K562 (cell line): ENCODE results near the gene ZNF593OS. TPM values are rescaled to one million over a fixed set of nuclear protein-coding genes. Genes with fewer than 3 reads are reported as not detected.

ENCODE experiments used
- ATF4 ChIP-seq: fragments of 450-650 bp; formaldehyde crosslinking; IDR thresholded peaks from 2 replicates; pipeline ENCODE4 v1.4.0; 2022; ENCODE audit warnings: mild to moderate bottlenecking, moderate library complexity
- ATF6 ChIP-seq: sonication (generic); formaldehyde crosslinking; IDR thresholded peaks from 2 replicates; pipeline ENCODE4 v1.4.0; 2020; ENCODE audit warnings: mild to moderate bottlenecking, missing genetic modification reagents
- CEBPB ChIP-seq: fragments of 450-650 bp; IDR thresholded peaks from 2 replicates; pipeline ENCODE4 v1.6.1; 2016; ENCODE audit warnings: missing genetic modification characterization, missing compliant biosample characterization
- DLX4 ChIP-seq: fragments of 250-450 bp; sonication (Bioruptor Pico); IDR thresholded peaks from 2 replicates; pipeline ENCODE4 v1.6.1; 2021; ENCODE audit warnings: mild to moderate bottlenecking
- FOXM1 ChIP-seq, 2 experiments: fragments of 450-650 bp in 1 of 2; sonication (generic) in 1 of 2; formaldehyde crosslinking in 1 of 2; IDR thresholded peaks; 2 replicates each; pipeline versions ENCODE4 v1.6.1 to v1.9.0; 2017 to 2022; ENCODE audit warnings: low read depth in 2 of 2, mild to moderate bottlenecking in 2 of 2, missing genetic modification reagents in 1 of 2, moderate library complexity in 1 of 2
- GATA2 ChIP-seq: sonication (generic); formaldehyde crosslinking; IDR thresholded peaks from 2 replicates; pipeline ENCODE4 v1.4.0; 2020; ENCODE audit warnings: mild to moderate bottlenecking, missing genetic modification reagents
- HDGF ChIP-seq: fragments of 450-650 bp; IDR thresholded peaks from 2 replicates; pipeline ENCODE4 v1.6.1; 2016
- MAZ ChIP-seq, 2 experiments: fragments of 450-650 bp in 1 of 2; sonication (generic) in 1 of 2; formaldehyde crosslinking; IDR thresholded peaks in 1 of 2; conservative IDR thresholded peaks in 1 of 2; 2 replicates each; pipeline versions ENCODE4 v1.4.0 to v1.5.0; 2020; ENCODE audit warnings: mild to moderate bottlenecking in 1 of 2, missing genetic modification reagents in 1 of 2
- MED1 ChIP-seq: sonication (generic); formaldehyde crosslinking; IDR thresholded peaks from 2 replicates; pipeline ENCODE4 v1.8.1; 2023; ENCODE audit warnings: missing genetic modification reagents, borderline replicate concordance
- MITF ChIP-seq: IDR thresholded peaks from 2 replicates; pipeline ENCODE4 v1.6.1; 2014; ENCODE audit warnings: antibody characterized with exemption
- NFE2 ChIP-seq: IDR thresholded peaks from 2 replicates; pipeline ENCODE4 v1.6.1; 2014; ENCODE audit warnings: antibody characterized with exemption, low read depth
- POLR2A ChIP-seq: fragments of 450-650 bp; conservative IDR thresholded peaks from 2 replicates; pipeline ENCODE4 v1.6.1; 2016
- PPARD ChIP-seq: fragments of 250-450 bp; sonication (Bioruptor Pico); IDR thresholded peaks from 2 replicates; pipeline ENCODE4 v1.8.0; 2022; ENCODE audit warnings: inconsistent platforms, mild to moderate bottlenecking, moderate library complexity
- RUNX1 ChIP-seq: sonication (generic); IDR thresholded peaks from 2 replicates; pipeline ENCODE4 v1.6.1; 2016; ENCODE audit warnings: antibody characterized with exemption, low read depth
- SIRT6 ChIP-seq: IDR thresholded peaks from one replicate; pipeline ENCODE4 v1.6.1; 2012; ENCODE audit warnings: low read depth, mild to moderate bottlenecking, control low read depth, inconsistent platforms, low read length, moderate library complexity
- SMAD3 ChIP-seq: fragments of 450-650 bp; formaldehyde crosslinking; conservative IDR thresholded peaks from 2 replicates; pipeline ENCODE4 v1.4.0; 2020; ENCODE audit warnings: mild to moderate bottlenecking
- SMAD4 ChIP-seq: fragments of 250-450 bp; sonication (Bioruptor Pico); conservative IDR thresholded peaks from 2 replicates; pipeline ENCODE4 v1.8.0; 2021; ENCODE audit warnings: inconsistent platforms, mild to moderate bottlenecking, moderate library complexity
- SMC3 ChIP-seq: conservative IDR thresholded peaks from 2 replicates; pipeline ENCODE4 v1.6.1; 2011; ENCODE audit warnings: low read depth, low read length, improper control_type of control experiment; ENCODE audit not compliant: insufficient read depth
- TCF7 ChIP-seq: sonication (generic); IDR thresholded peaks from 2 replicates; pipeline ENCODE4 v1.6.1; 2016; ENCODE audit warnings: antibody characterized with exemption, borderline replicate concordance
- ZC3H8 ChIP-seq: fragments of 450-650 bp; IDR thresholded peaks from 2 replicates; pipeline ENCODE4 v1.6.1; 2017
- ZNF224 ChIP-seq: sonication (generic); formaldehyde crosslinking; IDR thresholded peaks from 2 replicates; pipeline ENCODE4 v1.8.0; 2022; ENCODE audit warnings: mild to moderate bottlenecking, missing genetic modification reagents
- ZNF583 ChIP-seq: fragments of 250-450 bp; sonication (Bioruptor Pico); IDR thresholded peaks from 2 replicates; pipeline ENCODE4 v1.4.0; 2020
- polyA plus RNA-seq, 8 experiments: library from polyadenylated mRNA; depleted of rRNA in 4 of 8; stranded (reverse) in 5 of 8; unstranded in 3 of 8; fragments of >200 nt; fragmentation: Nextera tagmentation in 2 of 8; fragmentation: Illumina TruSeq in 1 of 8; extraction: Ambion mirVana in 2 of 8; extraction: Trizol in 1 of 8; gene quantifications; 2 replicates each; pipeline versions ENCODE4 v1.2.1 to v1.2.3, GENCODE V29; 2011 to 2014; ENCODE audit warnings: inconsistent platforms in 1 of 8, missing spikeins in 1 of 8
- total RNA-seq, 7 experiments: library from RNA; depleted of rRNA in 6 of 7; stranded (reverse); fragments of >200 nt in 6 of 7; fragmentation: Illumina TruSeq in 2 of 7; extraction: Trizol in 2 of 7; gene quantifications; 2 replicates each; pipeline versions ENCODE4 v1.2.1 to v1.2.3, GENCODE V29; 2011 to 2021; ENCODE audit warnings: low replicate concordance in 1 of 7

Gene ZNF593OS
- total and polyA plus RNA-seq, 9 of the 15 experiments (the other 6 are each of a cell fraction or from before 2014, with no cell fraction given) = 0.24 to 0.27 TPM; not detected in 7

GRCh38 chr1:26145041-26145959 lies 26.3 kb downstream of the ZNF593OS start (continued):
- TF ChIP-seq ATF4 (no peak), ZNF583 (CRISPR knock-in tag) (no peak), NFE2 (no peak), DLX4 (CRISPR knock-in tag) (no peak), GATA2 (CRISPR knock-in tag) (no peak; the same call in 1 of the 2 replicates), MAZ (CRISPR knock-in tag; conservative IDR thresholded peaks at IDR 0.05 in 1 of 2, IDR thresholded peaks at IDR 0.05 in 1 of 2) (peak in 1 of 2 experiments; percentile 73; a peak in 3 of 4 replicates), SMC3 (peak; percentile 97), SMAD3 (CRISPR knock-in tag) (0 out of 2 replicates have a peak, but pooled peaks have one; percentile 33), PPARD (no peak), CEBPB (tag) (no peak), MITF (0 out of 2 replicates have a peak, but pooled peaks have one; percentile 11), ATF6 (CRISPR knock-in tag) (0 out of 2 replicates have a peak, but pooled peaks have one; percentile 31), SIRT6 (no peak), FOXM1 (IDR thresholded peaks at IDR 0.05; ENCODE audit: low read depth) (peak; percentile 36; the same call in 1 of the 2 replicates), FOXM1 (CRISPR knock-in tag; IDR thresholded peaks at IDR 0.05; ENCODE audit: low read depth) (peak; percentile 56; the same call in 1 of the 2 replicates), POLR2A (no peak), ZNF224 (CRISPR knock-in tag) (no peak), TCF7 (no peak), SMAD4 (0 out of 2 replicates have a peak, but pooled peaks have one; percentile 32), MED1 (CRISPR knock-in tag) (no peak), HDGF (0 out of 2 replicates have a peak, but pooled peaks have one; percentile 15), RUNX1 (no peak), ZC3H8 (no peak)
